Stimulated activated CD8-positive, alpha-beta memory T cell treated with anti-CD3 and anti-CD28 coated beads, Interleukin-4, amount 100 ng/mL, for 1 hour (primary cell): ENCODE results near the gene OR14K1.
"Not testable (repeated sequence)": the region's sequence is repeated elsewhere in the genome, so short reads cannot be mapped to it uniquely, and the experiment has no call there.

Source experiments
- DNase-seq, 2 donors: peaks; one replicate each; pipeline ENCODE4 v3.0.0-alpha.2; 2020; ENCODE audit warnings: low read depth in 2 of 2, low spot score in 1 of 2

OR14K1 gene, protein sequence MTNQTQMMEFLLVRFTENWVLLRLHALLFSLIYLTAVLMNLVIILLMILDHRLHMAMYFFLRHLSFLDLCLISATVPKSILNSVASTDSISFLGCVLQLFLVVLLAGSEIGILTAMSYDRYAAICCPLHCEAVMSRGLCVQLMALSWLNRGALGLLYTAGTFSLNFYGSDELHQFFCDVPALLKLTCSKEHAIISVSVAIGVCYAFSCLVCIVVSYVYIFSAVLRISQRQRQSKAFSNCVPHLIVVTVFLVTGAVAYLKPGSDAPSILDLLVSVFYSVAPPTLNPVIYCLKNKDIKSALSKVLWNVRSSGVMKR

DNA sequence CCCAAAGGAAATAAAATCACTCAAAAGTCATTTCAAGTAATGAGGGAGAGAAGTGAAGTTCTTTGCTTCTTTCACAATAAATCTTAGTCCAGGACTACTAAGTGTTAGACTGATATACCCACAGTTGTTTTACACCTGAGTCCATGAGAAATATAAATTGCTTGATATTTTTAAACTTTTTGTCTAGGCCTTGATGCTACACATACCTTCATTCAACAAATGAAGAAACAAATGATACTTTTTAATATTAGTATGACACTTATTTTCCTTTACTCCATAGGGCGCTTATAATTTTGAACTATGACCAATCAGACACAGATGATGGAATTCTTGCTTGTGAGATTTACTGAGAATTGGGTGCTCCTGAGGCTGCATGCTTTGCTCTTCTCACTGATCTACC is at the start of gene OR14K1:
Gene OR14K1, plus strand, starts transcription at position 301 of the 400 bp plus-strand sequence. Its CDS starts 0 bp downstream, at position 301.
- no peak for DNase-seq

DNA sequence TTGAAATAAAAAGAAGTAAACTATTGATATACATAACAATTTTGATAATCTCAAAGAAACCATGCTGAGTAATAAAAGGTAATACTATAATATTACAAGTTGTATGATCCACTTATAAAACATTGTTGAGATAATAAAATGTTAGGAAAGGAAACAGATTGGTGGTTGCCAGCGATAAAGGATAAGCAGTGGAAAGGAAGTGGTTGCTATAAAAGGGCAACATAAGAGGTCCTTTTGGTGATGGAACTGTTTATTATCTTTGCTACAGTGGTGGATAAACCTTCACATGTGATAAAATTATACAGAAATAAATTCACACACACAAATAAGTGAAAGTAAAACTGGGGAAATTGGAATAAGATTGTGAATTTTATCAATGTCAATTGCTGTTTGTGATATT is 37.1 kb upstream of the OR14K1 start:
- DNase-seq = no peak

DNA sequence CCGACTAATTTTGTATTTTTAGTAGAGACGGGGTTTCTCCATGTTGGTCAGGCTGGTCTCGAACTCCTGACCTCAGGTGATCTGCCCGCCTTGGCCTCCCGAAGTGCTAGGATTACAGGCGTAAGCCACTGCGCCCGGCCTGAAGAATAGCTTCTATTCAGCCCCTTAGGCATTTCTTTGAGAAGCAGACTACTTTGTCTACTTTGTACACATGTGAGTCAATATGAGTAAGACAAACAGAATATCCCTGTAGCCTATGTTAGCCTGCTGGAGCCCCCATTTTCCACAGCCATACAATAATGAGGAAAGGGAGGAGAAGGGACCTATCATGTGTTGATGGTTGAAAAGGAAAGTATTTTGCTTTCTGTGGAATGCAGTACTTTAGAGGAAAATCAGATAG is 27.7 kb upstream of the OR14K1 start:
- not testable (repeated sequence) for DNase-seq

DNA sequence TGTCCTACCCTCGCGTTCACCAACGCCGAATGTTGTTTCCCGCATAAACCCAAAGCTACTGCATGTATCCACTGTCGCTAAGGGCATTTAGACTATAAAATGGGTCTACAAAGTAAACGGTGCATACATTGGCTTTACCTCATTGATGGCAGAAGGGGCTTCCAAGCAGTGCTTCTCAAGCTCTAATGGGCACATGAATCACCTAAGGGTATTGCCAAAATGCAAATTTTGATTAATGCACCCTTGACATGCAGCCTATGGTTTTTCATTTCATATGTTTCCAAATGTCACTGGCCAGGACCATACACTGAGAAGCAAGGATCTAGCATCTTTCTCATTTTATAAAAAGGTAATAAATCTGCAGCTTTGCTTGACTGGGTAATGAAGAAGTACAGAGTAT is 24.7 kb upstream of the OR14K1 start:
- DNase-seq = no peak

DNA sequence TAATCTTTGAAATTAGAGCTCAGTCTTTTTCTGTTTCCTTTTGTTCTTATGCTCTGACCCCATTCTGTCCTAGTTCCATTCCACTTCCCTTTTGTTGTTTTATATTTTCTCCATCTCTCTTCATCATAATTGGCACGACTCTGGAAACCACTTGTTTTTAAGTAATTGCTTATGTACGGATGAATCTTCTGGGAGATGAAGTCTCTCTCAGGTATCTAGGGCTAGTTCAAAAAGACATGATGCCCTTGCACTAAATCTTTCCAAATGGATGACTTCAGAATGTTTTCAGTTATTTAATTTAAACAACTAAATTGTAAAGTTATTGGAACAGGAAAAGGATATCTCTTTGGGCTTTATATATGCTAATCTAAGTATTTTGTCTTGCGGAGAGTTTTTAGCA is 21.9 kb upstream of the OR14K1 start, which contains the start of gene OR6F1:
Gene OR6F1, minus strand, starts transcription at position 101 of the 400 bp plus-strand sequence. CDS start 3,891 bp downstream, outside the sequence.
- no peak for DNase-seq

DNA sequence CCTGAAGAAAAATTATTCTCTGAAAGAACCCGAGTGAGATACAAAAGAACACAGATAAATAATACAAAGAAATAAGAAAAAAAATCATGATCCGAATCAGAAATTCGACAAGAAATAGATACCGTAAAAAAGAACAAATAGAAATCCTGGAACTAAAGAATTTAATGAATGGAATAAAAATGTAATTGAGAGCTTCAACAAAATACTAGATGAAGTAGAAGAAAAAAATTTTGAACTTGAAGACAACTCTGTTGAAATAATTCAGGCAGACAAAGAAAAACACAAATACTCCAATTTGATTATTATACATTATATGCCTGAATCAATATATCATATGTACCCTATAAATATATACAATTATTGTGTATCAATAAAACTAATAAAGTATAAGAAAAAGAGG is 17.2 kb upstream of the OR14K1 start:
- no peak for DNase-seq

DNA sequence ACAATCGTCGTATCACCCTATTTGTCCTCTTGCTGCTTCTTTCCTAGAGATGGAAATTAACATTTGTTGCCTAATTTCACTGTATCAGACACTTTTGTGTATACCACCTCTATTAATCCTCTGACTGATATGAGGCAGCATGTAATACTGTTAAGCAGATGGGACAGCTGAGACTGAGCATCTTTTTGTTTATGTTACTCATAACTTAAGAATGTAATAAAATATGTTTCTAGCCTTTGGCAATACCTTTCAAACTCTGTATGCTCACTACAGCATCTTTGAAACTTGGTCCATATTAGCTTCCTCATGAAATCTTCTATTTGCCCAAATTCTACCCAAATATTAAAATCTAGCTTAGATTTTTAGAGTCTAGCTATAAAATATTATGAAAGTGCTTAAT is 2.3 kb downstream of the OR14K1 start:
- DNase-seq = no peak

DNA sequence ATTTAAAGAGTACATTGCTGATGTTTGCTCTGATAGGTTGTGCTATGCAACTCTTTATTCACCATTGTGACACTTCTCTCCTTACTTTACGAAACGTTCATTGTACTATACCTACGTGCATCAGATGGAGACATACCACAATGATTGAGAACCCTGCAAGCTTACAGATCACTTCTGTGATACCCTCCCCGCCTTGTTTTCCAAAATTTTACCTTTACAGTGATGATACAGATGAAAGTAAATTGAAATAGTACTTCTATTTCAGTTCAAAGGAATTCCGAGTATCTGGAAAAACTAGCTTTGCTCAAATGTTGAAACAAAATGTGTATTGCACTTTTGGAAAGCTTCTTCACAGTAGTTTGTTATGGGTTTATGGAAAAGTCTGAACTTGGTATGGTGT is 3.3 kb downstream of the OR14K1 start:
- no peak for DNase-seq

DNA sequence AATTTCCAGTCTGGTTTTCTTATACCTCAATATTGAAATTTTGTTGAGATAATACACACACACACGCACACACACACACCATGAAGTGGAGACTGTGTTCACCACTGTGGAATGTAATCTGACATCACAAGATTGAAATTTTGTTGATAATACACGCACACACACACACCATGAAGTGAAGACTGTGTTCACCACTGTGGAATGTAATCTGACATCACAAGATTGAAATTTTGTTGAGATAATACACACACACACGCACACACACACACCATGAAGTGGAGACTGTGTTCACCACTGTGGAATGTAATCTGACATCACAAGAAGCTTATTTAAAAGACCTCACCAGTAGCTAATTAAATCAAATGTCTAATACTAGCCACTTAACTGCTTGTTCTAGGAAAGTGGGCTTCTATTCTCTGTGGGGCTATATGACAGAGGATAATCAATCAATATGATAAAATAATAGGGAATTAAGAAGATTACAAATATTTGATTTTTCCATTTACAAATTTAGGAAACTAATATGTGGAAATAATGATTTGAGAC is 3.9 kb downstream of the OR14K1 start:
- not testable (repeated sequence) for DNase-seq

DNA sequence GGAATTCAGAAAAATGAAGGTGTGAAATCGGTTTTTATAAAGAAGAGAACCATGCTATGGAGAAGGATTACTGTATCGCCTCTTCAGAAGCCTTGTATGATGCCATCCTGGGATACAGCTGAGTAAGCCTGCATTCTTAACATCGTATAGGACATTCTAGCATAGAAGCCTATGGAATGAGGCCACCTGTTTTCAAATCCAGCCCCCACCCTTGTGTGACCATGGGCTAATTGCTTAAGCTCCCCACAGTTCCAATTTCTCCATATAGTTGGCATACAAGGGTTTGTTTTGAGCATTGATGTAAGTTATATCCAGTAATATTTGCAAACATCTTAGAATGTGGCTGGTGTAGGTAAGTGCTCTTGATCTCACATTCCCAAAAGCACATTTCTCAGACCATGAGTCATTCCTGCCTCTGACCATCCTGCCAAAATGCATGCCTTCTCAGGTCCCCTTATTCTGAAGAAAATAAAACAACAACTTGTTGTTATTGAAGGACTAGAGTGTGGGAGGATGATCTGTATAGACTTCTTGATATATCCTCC is 8.0 kb downstream of the OR14K1 start:
- no peak for DNase-seq

DNA sequence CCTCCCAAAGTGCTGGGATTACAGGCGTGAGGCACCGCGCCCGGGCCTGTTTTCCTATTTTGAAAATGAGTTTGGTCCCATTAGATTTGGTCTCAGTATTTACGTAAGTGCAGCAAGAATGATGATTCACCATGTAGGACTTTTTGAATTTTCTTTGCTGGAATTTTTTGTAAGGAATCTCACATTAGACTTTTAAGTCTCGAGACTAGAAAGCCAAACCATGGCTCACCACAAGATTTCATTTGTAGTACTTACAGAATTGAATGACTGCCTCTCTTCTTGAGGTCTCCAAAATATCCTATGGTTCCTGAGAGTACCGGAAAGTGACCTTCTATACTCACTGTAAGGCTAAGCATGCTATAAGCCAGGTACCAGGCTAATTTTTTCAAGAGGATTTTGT is 9.2 kb downstream of the OR14K1 start:
- no peak for DNase-seq

DNA sequence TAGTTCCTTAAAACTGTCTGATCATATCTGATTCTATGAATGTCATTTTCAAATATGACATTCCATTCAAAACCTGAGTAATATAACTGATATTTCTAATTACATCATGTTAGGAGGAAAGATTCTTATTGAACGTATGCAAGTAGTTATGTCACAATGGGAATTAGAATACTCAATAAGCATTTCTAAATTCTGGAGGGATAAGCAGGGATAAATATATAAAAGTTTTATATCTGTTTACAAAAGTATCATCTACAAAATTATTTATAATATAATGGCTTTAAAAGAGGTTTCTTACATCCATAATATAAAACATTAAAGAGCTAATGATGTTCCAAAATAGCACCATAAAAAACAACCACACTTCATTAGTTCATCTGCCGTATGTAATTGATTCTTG is 9.6 kb downstream of the OR14K1 start, which contains the start of gene OR14A2:
Gene OR14A2, minus strand, starts transcription at position 101 of the 400 bp plus-strand sequence.
- DNase-seq = no peak

DNA sequence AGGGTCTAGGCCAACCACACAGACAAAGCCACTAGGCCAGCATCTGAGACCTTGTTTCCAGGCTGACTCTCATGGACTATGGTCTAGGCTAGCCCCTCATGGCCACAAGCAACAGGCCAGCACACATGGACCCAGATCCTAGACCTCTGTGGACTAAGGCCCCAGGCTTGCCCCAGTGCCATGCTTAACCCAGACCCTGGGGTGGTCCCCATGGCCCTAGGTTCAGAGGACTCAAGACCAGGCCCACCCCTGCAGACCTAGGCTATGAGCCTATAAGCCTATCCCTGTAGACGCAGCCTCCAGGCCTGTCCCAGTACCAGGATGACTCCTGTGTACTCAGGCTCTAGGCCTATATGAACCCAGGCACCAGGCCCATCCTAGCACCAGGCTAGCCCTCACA is 11.5 kb downstream of the OR14K1 start:
- DNase-seq = no peak

DNA sequence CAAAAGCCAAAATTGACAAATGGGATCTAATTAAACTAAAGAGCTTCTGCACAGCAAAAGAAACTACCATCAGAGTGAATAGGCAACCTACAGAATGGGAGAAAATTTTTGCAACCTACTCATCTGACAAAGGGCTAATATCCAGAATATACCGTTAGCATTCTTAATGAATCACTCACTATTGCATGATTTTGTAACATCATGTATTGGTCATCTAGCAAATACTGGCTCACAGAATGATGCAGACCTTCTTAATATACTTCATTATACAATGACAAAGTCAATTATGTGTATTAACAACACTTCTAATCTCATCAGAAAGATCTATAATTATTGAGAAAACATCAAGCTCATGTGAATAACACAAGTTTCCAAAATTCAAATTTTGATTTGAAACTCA is 15.9 kb downstream of the OR14K1 start:
- not testable (repeated sequence) for DNase-seq

DNA sequence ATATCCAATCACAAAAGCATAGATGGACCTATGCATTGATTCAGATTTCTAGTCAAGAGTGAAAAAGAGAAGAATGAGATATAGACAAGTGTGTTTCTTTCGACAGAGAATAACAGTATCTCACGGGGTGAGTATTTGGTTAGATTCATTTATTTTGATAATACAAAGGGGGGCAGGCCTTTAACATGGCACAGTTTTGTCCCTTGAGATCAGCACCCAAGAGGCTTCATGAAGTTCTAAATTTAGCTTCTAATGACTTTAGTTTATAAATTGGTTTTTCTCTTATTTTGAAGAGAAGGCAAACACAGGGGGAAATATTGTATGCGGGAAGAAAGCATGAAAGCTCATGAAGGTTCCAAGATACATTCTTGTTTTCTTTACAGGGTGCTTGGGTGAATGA is 22.0 kb downstream of the OR14K1 start, which contains the start of gene OR1C1:
Gene OR1C1, minus strand, starts transcription at position 101 of the 400 bp plus-strand sequence. CDS start 2,150 bp downstream, outside the sequence.
- DNase-seq = no peak

DNA sequence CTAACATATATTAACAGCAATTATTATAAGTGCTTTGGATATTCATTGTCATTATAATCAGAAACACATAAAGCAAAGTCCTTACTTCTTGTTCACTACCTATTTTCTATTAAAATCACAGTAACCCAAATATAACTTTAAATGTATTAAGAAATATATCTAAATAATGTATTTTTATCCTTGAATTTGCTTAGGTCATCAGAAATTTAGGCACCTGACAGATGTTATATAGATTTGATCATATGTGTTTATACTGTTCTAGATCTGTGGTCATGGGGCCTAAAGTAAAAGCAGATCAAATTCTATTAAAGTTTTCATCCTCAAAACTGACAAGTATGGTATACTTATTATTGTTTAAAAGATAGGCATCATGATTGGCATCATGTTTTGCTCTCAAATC is 31.2 kb downstream of the OR14K1 start:
- DNase-seq = no peak
